ENCODE results near the gene STAM. TPM values are rescaled to one million over a fixed set of nuclear protein-coding genes. Genes with fewer than 3 reads are reported as not detected.

Gene STAM
- total and polyA plus RNA-seq, 9 of the 15 experiments (the other 6 are each of a cell fraction or from before 2014, with no cell fraction given): 13.8 to 33.5 (median 26.4) TPM

DNA sequence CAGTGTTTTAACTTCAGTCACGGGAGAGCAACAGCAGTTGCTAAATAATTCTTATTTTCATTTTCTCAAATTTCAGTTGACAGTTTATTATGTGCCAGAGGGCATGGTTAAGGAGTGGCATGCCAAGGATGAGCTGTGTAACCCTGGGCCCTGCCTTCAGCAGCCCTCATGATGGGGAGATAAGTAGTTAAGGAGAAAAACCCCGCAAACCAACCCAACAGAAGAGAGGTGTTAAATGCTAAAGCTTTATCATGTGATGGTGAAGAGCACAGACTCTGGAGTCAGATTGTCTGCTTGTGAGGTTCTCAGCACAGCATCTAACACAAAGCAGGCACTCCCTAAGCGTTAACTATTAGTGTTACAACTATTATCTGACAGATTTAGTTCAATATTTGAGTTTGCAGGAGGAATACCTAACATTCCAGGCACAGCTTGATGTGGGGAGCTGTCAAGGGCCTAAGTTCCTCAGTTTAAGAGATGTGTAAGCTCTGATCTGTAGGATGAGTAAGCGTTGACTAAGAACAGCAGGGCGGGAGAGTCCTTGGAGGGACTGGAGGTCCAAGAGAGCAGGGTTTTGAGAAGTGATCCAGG, 29.6 kb downstream of the STAM start (continued):
- TF ChIP-seq MYBL2 (IDR thresholded peaks at IDR 0.05; ENCODE audit: low read depth) (no peak), MYBL2 (CRISPR knock-in tag; IDR thresholded peaks at IDR 0.05; ENCODE audit: borderline replicate concordance) (no peak), IRF1 (CRISPR knock-in tag; IDR thresholded peaks at IDR 0.05; ENCODE audit: borderline replicate concordance) (no peak), JUND (IDR thresholded peaks at IDR 0.05; ENCODE audit: borderline replicate concordance, low read depth, low read length) (peak; percentile 83), JUND (tag; IDR thresholded peaks at IDR 0.05; ENCODE audit: borderline replicate concordance, low read depth, low read length) (no peak; the same call in 1 of the 3 replicates), SMARCE1 (IDR thresholded peaks at IDR 0.05) (0 out of 2 replicates have a peak, but pooled peaks have one; percentile 43), FOXJ2 (tag; IDR thresholded peaks at IDR 0.05) (no peak), MTA1 (IDR thresholded peaks at IDR 0.05; ENCODE audit: borderline replicate concordance) (no peak), HMBOX1 (IDR thresholded peaks at IDR 0.05) (peak; percentile 96), FOXP1 (CRISPR knock-in tag; IDR thresholded peaks at IDR 0.05) (no peak), RCOR1 (IDR thresholded peaks at IDR 0.05; ENCODE audit: borderline replicate concordance in 1 of 2, low read depth in 2 of 2, low read length in 2 of 2) (0 out of 4 replicates have a peak, but pooled peaks of 1 of the 2 experiments have one; percentile 56), TEAD2 (tag; IDR thresholded peaks at IDR 0.05) (no peak), MEIS2 (IDR thresholded peaks at IDR 0.05; ENCODE audit: partially characterized antibody) (peak; percentile 16), E2F8 (IDR thresholded peaks at IDR 0.05; ENCODE audit: low read depth, partially characterized antibody) (no peak), SREBF2 (CRISPR knock-in tag; IDR thresholded peaks at IDR 0.05) (no peak), MAZ (CRISPR knock-in tag; conservative IDR thresholded peaks at IDR 0.05 in 1 of 2, IDR thresholded peaks at IDR 0.05 in 1 of 2) (0 out of 4 replicates have a peak, but pooled peaks of 1 of the 2 experiments have one; percentile 33), YBX1 (IDR thresholded peaks at IDR 0.05) (no peak), POLR2G (IDR thresholded peaks at IDR 0.05; ENCODE audit: low read depth, low read length) (no peak), ESRRB (CRISPR knock-in tag; IDR thresholded peaks at IDR 0.05; ENCODE audit: borderline replicate concordance) (no peak), ZNF12 (CRISPR knock-in tag; IDR thresholded peaks at IDR 0.05) (no peak), ZNF75A (CRISPR knock-in tag; IDR thresholded peaks at IDR 0.05) (no peak), NFRKB (IDR thresholded peaks at IDR 0.05; ENCODE audit: low read depth) (no peak)
- TF ChIP-seq, protein P1, sequence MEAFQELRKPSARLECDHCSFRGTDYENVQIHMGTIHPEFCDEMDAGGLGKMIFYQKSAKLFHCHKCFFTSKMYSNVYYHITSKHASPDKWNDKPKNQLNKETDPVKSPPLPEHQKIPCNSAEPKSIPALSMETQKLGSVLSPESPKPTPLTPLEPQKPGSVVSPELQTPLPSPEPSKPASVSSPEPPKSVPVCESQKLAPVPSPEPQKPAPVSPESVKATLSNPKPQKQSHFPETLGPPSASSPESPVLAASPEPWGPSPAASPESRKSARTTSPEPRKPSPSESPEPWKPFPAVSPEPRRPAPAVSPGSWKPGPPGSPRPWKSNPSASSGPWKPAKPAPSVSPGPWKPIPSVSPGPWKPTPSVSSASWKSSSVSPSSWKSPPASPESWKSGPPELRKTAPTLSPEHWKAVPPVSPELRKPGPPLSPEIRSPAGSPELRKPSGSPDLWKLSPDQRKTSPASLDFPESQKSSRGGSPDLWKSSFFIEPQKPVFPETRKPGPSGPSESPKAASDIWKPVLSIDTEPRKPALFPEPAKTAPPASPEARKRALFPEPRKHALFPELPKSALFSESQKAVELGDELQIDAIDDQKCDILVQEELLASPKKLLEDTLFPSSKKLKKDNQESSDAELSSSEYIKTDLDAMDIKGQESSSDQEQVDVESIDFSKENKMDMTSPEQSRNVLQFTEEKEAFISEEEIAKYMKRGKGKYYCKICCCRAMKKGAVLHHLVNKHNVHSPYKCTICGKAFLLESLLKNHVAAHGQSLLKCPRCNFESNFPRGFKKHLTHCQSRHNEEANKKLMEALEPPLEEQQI (IDR thresholded peaks at IDR 0.05): no peak
